ENCODE data around the gene TOMM20.
"Not testable (repeated sequence)": the region's sequence is repeated elsewhere in the genome, so short reads cannot be mapped to it uniquely, and the experiment has no call there.

The TOMM20 gene

DNA sequence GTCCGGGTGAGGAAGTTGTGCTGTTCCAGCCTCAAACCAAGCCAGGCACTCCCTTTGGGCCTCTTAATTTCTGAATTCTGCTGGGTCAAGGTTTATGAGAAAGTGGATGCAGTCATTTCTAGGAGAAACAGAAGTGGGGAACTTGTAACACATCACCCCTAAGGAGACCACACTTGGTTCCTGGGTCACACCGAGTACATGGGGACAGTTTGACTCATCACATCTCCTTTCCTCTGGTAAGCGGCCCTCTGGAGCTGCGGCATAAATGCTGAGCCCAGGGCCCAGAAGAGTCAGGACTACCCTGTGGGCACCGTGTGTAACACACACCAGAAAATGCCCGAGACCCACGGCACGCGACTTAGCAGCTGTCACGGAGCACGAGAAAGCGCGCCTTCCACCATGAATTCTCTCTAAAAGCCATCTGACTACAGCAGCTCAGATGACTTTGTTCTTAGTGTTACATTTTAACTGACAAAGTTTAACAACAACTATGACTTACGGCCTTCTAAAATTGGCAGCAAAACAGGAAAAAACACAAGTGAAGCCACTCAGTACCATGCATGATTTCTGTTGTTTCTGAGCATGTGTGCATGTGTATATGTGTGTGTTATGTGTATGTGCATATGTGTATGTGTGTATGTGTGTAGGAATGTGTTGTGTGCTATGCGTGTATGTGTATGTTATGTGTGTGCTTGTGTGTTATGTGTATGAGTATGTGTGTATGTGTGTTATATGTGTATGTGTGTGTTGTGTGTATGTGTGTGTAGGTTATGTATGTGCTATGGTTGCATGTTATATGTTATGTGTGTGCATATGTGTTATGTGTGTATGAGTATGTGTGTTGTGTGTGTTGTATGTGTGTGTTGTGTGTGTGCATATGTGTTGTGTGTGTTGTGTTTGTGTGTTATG is 50.8 kb downstream of the TOMM20 start:
- DNase-seq, result no peak

- DNase-seq, result no peak
Observed at GRCh38 chr1:235077163-235077540, 51.5 kb downstream of the TOMM20 start.

DNA sequence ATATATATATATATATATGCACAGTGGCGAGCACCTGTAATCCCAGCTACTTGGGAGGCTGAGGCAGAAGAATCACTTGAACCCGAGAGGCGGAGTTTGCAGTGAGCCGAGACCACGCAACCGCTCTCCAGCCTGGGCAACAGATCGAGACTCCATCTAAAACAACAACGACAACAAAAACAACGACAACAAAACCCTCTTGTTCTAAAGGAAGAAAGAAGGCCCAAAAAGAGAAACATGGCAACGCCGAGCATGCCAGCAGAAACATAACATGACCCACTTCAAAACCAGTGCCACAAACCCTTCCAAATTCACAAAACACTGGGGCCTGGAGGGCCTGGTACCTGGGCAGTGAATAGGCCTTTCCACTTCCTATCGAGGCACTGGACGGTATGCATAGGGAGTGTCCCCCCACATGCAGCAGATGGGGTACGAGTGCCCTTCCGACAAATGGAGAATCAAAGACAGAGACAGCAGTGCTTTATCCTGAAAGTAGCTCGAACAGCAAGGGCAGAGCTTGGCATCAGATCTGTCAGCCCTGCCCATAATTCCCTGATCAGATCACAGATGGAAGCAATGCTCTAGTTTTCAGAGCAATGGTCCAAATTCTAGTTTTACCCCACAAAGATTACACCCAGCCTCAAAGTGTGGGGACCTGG is 52.0 kb downstream of the TOMM20 start:
- no peak for DNase-seq

DNA sequence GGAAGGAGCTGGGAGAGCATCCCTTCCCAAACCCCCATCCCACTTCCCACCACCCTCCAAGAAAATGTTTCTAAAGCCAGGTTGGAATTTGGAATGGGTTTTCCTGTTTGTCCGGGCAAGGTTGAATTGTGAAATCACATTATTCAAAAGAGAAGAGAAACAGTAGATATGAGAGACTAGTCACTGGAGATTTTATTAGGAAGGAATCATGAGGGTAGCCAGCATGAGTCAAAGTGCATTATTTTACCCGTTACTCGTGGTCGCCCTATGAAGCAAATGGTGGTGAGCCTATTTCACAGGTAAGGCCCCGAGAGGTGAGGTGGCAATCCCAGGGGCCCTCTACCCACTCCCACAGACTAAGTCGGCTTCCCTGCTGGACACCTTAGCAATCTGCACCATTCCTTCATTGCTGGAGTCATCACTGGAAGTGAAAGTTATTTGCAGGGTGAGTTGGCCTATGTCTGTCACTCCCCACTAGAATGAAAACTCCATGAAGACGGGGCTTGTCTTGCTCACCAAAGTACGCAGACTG is 52.8 kb downstream of the TOMM20 start:
- no peak for DNase-seq

GRCh38 chr1:235075048-235075776 is 53.4 kb downstream of the TOMM20 start:
- DNase-seq, result peak; percentile 47

DNA sequence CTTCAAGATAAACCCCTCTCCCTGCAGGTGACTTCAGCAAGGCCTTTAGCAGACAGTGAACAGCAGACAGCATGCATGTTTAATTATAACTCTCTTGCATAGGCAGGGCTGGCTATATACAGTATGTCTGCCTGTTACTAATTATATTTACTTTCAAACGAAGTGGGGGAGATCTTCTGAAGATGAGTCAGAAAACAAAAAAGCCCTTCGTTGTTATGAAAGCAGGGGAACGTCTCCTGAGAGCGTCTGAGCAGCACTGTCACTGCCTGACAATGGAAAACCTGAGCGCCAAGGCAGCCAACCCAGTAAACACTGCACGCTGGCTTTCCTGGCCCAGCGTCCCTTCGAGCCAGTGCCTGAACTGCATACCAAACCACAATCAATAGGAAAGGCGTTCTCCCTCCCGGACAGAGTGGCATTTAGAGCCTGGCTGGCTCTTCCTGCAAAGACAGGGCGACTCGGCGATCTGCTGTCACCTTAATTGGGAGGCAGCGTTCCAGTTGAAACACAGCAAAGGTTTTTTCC is 54.1 kb downstream of the TOMM20 start:
- DNase-seq, result peak; percentile 82

GRCh38 chr1:235073968-235074522 is 54.6 kb downstream of the TOMM20 start:
- no peak for DNase-seq

DNA sequence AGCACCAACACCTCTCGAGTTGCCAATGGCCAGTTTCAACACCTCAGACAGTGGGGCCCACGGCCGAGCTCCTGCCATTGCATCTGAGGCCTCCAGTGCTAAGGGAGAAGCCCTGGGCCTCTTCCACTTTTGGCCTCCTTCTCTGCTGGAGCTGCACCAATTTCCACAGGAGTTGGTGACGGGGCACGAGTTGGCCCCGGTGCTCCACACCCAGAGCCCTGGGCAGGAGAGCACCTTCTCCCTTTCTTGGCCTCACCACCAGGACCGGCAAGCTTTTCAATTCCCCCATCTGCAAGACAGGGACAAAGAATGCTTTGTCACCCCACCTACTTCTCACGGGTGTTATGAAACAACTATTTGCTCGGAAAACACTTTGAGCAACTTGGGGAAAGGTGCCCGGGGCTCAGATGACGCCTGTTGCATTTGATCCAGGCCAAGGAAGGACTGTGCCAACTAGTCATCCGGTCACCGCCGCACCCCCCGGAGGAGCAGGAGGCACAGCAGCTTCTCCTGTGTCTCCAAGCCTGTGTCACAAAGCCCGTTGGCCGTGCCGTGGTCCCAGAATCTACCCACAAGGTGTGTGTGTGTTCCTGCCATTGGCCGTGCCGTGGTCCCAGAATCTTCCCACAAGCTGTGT is 55.2 kb downstream of the TOMM20 start:
- no peak for DNase-seq

GRCh38 chr1:235072577-235072976 is 56.1 kb downstream of the TOMM20 start:
- not testable (repeated sequence) for DNase-seq

GRCh38 chr1:235072096-235072495 is 56.5 kb downstream of the TOMM20 start:
- no peak for DNase-seq

GRCh38 chr1:235070819-235071218 is 57.8 kb downstream of the TOMM20 start:
- no peak for DNase-seq

GRCh38 chr1:235069577-235070563 is 58.8 kb downstream of the TOMM20 start:
- DNase-seq, result no peak

GRCh38 chr1:235069176-235069575 is 59.5 kb downstream of the TOMM20 start:
- DNase-seq, result no peak

GRCh38 chr1:235068158-235069121 is 60.2 kb downstream of the TOMM20 start:
- DNase-seq, result no peak

DNA sequence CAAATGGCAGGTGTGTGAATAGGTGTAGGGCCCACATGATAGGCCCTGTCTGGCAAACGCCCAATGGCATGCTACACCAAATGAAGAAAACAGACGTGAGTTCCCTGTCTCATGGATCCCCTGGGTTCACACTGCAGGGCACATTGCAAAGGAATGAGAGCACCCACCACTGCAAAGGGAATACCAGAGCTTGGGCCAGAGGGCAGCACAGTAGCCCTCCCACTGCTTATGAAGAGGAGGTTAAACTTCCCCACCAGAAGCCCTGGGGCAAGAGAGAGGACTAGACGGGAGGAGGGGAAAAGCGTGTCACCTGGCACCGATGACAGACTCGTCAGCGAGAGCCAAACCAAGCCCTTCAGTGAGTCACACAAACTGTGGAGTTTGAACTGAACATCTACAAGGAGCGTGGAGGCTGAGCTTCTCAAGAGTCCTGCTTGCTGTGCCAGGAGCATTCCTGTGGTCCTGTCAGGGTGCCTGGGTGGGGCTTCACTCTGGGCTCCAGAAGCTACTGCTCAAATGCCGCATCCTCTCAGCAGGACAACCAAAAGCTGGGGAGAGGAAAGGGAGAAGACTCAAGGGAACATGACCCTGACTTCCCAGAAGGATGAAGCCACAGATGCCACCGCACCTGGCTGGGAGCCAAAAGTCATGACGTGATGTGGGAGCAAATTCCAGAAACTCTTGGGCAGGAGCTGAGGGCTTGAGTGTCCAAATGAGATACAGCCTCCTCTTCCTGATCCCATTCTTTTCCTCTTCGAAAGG is 61.1 kb downstream of the TOMM20 start:
- DNase-seq, result no peak

DNA sequence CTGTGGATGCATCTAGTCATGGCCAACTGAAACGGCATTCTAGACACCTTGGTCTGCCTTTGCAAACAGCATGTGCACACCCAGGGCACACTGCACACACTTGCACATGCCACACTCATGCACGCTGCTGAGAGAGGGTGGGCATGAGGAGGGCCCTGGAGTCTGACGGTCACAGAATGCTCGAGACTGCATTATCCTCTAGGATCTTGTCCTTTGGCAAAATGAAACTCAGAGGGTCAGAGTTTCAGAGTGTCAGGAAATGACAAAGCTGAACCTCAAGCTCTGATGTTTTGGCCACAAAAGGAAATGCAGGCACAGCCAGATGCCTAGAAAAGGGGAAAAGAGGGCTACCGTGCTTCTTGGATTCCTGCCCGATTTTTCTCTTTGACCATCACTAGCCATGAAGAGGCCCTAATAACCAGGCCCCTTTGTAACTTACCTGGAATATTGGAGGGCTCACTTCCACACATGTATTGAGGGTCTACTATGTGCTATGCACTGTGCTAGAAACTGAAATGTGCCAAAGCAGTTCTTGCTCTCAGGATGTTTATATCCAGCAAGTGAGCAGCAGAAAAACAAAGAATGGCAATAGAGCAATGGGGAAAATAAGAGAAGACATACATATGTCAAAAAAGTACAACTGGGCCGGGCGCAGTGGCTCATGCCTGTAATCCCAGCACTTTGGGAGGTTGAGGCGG is 65.4 kb downstream of the TOMM20 start:
- no peak for DNase-seq

- no peak for DNase-seq
Observed at GRCh38 chr1:235060607-235061470, 67.8 kb downstream of the TOMM20 start.

Measured in eye (tissue), 1 donor.